ENCODE data around the gene COX7A1. TPM values are rescaled to one million over a fixed set of nuclear protein-coding genes. Genes with fewer than 3 reads are reported as not detected.

Gene COX7A1
- total RNA-seq, 1 donor from 2014 or later, result not detected

DNA sequence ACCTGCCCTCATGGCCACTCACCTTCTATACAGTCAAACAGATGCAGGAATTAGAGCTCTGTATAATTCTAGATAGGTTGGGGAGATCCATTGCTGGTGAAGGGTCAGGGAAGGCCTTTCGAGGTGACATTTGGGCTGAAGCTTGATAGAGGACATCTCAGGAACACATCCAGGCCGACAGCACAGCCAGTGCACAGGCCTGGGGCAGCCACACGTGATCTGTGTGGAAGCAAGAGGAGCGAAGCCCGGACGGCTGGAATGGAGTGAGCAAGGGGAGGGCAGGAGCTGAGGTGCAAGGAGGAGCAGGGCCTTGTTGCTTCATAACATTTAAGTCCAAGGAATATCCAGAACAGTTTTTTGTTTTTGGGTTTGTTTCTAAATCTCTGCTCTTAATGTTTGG, 45.8 kb downstream of the COX7A1 start:
- CTCF ChIA-PET, result no interaction called here
- POLR2A ChIA-PET, result no interaction called here
- TF ChIP-seq, protein P1, sequence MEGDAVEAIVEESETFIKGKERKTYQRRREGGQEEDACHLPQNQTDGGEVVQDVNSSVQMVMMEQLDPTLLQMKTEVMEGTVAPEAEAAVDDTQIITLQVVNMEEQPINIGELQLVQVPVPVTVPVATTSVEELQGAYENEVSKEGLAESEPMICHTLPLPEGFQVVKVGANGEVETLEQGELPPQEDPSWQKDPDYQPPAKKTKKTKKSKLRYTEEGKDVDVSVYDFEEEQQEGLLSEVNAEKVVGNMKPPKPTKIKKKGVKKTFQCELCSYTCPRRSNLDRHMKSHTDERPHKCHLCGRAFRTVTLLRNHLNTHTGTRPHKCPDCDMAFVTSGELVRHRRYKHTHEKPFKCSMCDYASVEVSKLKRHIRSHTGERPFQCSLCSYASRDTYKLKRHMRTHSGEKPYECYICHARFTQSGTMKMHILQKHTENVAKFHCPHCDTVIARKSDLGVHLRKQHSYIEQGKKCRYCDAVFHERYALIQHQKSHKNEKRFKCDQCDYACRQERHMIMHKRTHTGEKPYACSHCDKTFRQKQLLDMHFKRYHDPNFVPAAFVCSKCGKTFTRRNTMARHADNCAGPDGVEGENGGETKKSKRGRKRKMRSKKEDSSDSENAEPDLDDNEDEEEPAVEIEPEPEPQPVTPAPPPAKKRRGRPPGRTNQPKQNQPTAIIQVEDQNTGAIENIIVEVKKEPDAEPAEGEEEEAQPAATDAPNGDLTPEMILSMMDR (IDR thresholded peaks at IDR 0.05), result no peak
- Mint-ChIP-seq H3K9me3 (no peaks in the 10 kb centered on the region), H3K4me1 (no peaks in the 10 kb centered on the region), H3K36me3 (ENCODE audit: low read depth) (peaks cover 5% of the 10 kb centered on the region), H3K4me3 (no peak overlapping the region), H3K27me3 (no peaks in the 10 kb centered on the region), H3K27ac (no peak overlapping the region)
- DNase-seq, result no peak
- ATAC-seq (ENCODE audit: low read depth), result no peak
- intact Hi-C loops (cut with micrococcal nuclease), result no loop called here

GRCh38 chr19:36103842-36104552, 48.2 kb downstream of the COX7A1 start:
- no peaks in the 10 kb centered on the region for H3K27me3 Mint-ChIP-seq
- H3K9me3 Mint-ChIP-seq, result no peaks in the 10 kb centered on the region
- ChIA-PET CTCF (no interaction called here), POLR2A (no interaction called here)
- ATAC-seq (ENCODE audit: low read depth), result no peak
- TF ChIP-seq, protein P1 (IDR thresholded peaks at IDR 0.05), result no peak
- intact Hi-C loops (cut with micrococcal nuclease), result no loop called here
- H3K27ac Mint-ChIP-seq, result no peak overlapping the region
- H3K36me3 Mint-ChIP-seq (ENCODE audit: low read depth), result no peaks in the 10 kb centered on the region
- no peaks in the 10 kb centered on the region for H3K4me1 Mint-ChIP-seq
- no peak for DNase-seq
- H3K4me3 Mint-ChIP-seq, result no peak overlapping the region

DNA sequence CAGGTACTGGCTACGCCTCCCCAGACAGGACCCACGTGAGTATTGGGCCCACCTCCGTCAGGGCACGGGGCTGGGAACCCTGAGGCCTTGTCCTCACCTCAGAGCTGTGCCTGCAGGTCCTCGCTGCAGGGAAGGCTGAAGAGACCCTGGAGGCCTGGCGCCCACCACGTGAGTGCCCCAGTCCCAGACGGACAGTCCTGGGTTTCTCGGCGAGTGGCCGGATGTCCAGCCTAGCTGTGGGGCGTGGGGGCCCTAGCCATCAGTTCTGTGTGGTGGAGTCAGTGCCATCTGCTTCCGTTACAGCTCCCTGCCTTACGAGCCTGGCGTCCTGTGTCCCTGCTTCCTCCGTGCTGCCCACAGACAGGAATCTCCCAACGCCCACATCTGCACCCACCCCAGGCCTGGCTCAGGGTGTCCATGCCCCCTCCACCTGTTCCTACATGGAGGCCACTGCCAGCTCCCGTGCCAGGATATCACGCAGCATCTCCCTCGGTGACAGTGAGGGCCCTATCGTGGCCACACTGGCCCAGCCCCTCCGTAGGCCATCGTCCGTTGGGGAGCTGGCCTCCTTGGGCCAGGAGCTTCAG, 49.1 kb downstream of the COX7A1 start:
- DNase-seq, result no peak
- Mint-ChIP-seq H3K27ac (no peak overlapping the region), H3K36me3 (ENCODE audit: low read depth) (no peaks in the 10 kb centered on the region), H3K9me3 (no peaks in the 10 kb centered on the region), H3K4me3 (no peak overlapping the region), H3K27me3 (no peaks in the 10 kb centered on the region), H3K4me1 (no peaks in the 10 kb centered on the region)
- intact Hi-C loops (cut with micrococcal nuclease), result no loop called here
- ATAC-seq (ENCODE audit: low read depth), result no peak
- TF ChIP-seq, protein P1 (IDR thresholded peaks at IDR 0.05), result no peak
- CTCF ChIA-PET, result no interaction called here
- POLR2A ChIA-PET, result no interaction called here

DNA sequence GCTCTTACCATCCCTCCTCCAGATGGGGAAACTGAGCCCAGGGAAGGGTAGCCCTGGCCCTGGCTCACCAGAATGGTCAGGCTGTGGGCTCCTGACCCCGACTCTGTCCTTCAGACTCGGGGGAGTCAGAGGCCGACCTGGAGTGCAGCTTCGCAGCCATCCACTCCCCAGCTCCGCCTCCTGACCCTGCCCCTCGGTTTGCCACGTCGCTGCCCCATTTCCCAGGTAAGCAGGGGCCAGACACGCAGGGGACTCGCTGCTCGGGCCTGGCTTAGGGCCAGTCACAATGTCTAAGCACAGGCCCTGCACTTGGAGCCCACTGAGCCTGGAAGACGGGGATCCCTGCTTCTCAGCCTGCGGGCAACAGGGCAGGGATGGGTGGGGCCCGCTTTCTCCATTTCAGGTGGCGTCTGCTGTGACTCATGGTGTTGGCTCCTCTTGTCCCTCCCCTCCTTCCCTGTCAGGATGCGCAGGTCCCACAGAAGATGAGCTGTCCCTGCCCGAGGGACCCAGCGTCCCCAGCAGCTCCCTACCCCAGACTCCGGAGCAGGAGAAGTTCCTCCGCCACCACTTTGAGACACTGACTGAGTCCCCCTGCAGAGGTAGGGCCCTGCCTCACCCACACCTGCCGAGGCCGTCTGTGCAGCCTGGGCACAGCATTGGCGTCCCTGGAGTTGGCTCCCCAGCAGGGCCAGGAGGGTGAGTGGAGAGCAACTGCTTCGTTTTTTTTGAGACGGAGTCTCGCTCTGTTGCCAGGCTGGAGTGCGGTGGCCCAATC, 50.5 kb downstream of the COX7A1 start:
- POLR2A ChIA-PET, result no interaction called here
- Mint-ChIP-seq H3K4me3 (no peak overlapping the region), H3K4me1 (no peaks in the 10 kb centered on the region), H3K9me3 (no peaks in the 10 kb centered on the region), H3K36me3 (ENCODE audit: low read depth) (no peaks in the 10 kb centered on the region), H3K27me3 (no peaks in the 10 kb centered on the region), H3K27ac (no peak overlapping the region)
- DNase-seq (no peak), ATAC-seq (ENCODE audit: low read depth) (no peak)
- TF ChIP-seq, protein P1 (IDR thresholded peaks at IDR 0.05), result no peak
- CTCF ChIA-PET, result no interaction called here
- intact Hi-C loops (cut with micrococcal nuclease), result no loop called here

Other genes starting within 250 kb of the COX7A1 start
- 2.9 and 3.5 TPM in 2 replicates for gene HCST, start 249.9 kb downstream of the COX7A1 start, total RNA-seq
- gene TYROBP, start 244.2 kb downstream of the COX7A1 start, total RNA-seq, result 0.83 TPM in 1 of 2 replicates, not detected in the other
- gene LRFN3, start 216.1 kb downstream of the COX7A1 start, total RNA-seq, result 1.8 TPM in 2 replicates
- 20.3 and 21.9 TPM in 2 replicates for gene SDHAF1, start 157.3 kb downstream of the COX7A1 start, total RNA-seq
- 2.1 and 3.7 TPM in 2 replicates for gene SYNE4, start 143.6 kb downstream of the COX7A1 start, total RNA-seq
- 32.7 and 39.7 TPM in 2 replicates for gene ALKBH6, start 138.2 kb downstream of the COX7A1 start, total RNA-seq
- gene CLIP3, start 119.6 kb downstream of the COX7A1 start, total RNA-seq, result 0.20 and 0.62 TPM in 2 replicates
- 2.3 and 2.4 TPM in 2 replicates for gene THAP8, start 98.2 kb downstream of the COX7A1 start, total RNA-seq
- 2.7 and 3.3 TPM in 2 replicates for gene WDR62, start 97.5 kb downstream of the COX7A1 start, total RNA-seq
- not detected in 2 replicates for gene OVOL3, start 41.3 kb downstream of the COX7A1 start, total RNA-seq
- 46.6 and 51.6 TPM in 2 replicates for gene POLR2I, start 37.6 kb downstream of the COX7A1 start, total RNA-seq
- gene TBCB, start 37.0 kb downstream of the COX7A1 start, total RNA-seq, result 138 and 144 TPM in 2 replicates
- gene CAPNS1, start 12.4 kb downstream of the COX7A1 start, total RNA-seq, result 442 and 477 TPM in 2 replicates
- 2.3 and 3.2 TPM in 2 replicates for gene ZNF565, start 62.2 kb upstream of the COX7A1 start, total RNA-seq
- gene ZNF146, start 62.7 kb upstream of the COX7A1 start, total RNA-seq, result 57.8 and 63.2 TPM in 2 replicates
- gene ZFP14, start 226.8 kb upstream of the COX7A1 start, total RNA-seq, result 7.7 and 10.4 TPM in 2 replicates

Measured in activated B cell treated with CpG ODN at 0.5 μM for 24 hours (primary cell).